ENCODE data around the gene KRTAP26-1. TPM values are rescaled to one million over a fixed set of nuclear protein-coding genes. Genes with fewer than 3 reads are reported as not detected.

Gene KRTAP26-1
- polyA plus RNA-seq, 1 donor (not counting 4 experiments of a cell fraction or from before 2014, with no cell fraction given): not detected

GRCh38 chr21:30315701-30316100, 4.4 kb downstream of the KRTAP26-1 start:
- no peaks in the 10 kb centered on the region for H3K9me1 ChIP-seq (ENCODE audit: control insufficient read depth, extremely low read depth, insufficient read depth, low read length)
- H3K9me3 ChIP-seq (ENCODE audit: control insufficient read depth, low read depth, low read length): no peaks in the 10 kb centered on the region
- H3K27me3 ChIP-seq (ENCODE audit: control insufficient read depth, extremely low read depth, insufficient read depth, low read length): peaks cover 3% of the 10 kb centered on the region
- H3K4me3 ChIP-seq (ENCODE audit: control insufficient read depth in 2 of 3, extremely low read depth in 1 of 3, insufficient read depth in 2 of 3, low read depth in 1 of 3, low read length in 3 of 3): no peak overlapping the region
- no peak overlapping the region for H3K4me2 ChIP-seq (ENCODE audit: control insufficient read depth, extremely low read depth, insufficient read depth, low read depth, low read length)
- no peak overlapping the region for H2AFZ ChIP-seq (ENCODE audit: control insufficient read depth, low read length)
- H3K79me2 ChIP-seq (ENCODE audit: control insufficient read depth, insufficient read depth, low read length): no peaks in the 10 kb centered on the region
- H3K9ac ChIP-seq (ENCODE audit: control insufficient read depth, extremely low read depth, insufficient read depth, low read length): no peak overlapping the region
- H3K27ac ChIP-seq (ENCODE audit: control insufficient read depth, insufficient read depth, low read length): no peak overlapping the region
- FAIRE-seq (no peak), DNase-seq (ENCODE audit: low read depth, low spot score) (no peak)
- dilution Hi-C loops (cut with MboI; ENCODE audit: extremely low pct_ligation_motif_present, low sequenced_read_pairs): no loop called here
- TF ChIP-seq EZH2 (IDR thresholded peaks at IDR 0.05; ENCODE audit: low read length): no peak
- TF ChIP-seq, protein P1, sequence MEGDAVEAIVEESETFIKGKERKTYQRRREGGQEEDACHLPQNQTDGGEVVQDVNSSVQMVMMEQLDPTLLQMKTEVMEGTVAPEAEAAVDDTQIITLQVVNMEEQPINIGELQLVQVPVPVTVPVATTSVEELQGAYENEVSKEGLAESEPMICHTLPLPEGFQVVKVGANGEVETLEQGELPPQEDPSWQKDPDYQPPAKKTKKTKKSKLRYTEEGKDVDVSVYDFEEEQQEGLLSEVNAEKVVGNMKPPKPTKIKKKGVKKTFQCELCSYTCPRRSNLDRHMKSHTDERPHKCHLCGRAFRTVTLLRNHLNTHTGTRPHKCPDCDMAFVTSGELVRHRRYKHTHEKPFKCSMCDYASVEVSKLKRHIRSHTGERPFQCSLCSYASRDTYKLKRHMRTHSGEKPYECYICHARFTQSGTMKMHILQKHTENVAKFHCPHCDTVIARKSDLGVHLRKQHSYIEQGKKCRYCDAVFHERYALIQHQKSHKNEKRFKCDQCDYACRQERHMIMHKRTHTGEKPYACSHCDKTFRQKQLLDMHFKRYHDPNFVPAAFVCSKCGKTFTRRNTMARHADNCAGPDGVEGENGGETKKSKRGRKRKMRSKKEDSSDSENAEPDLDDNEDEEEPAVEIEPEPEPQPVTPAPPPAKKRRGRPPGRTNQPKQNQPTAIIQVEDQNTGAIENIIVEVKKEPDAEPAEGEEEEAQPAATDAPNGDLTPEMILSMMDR (optimal IDR thresholded peaks at IDR 0.05 in 1 of 3, IDR thresholded peaks at IDR 0.05 in 1 of 3, conservative IDR thresholded peaks at IDR 0.05 in 1 of 3; ENCODE audit: extremely low read depth in 1 of 3, insufficient read depth in 2 of 3, low read length in 3 of 3): no peak
- no peaks in the 10 kb centered on the region for H4K20me1 ChIP-seq (ENCODE audit: control insufficient read depth, extremely low read depth, insufficient read depth, low read length)
- H3K4me1 ChIP-seq (ENCODE audit: control insufficient read depth, extremely low read depth, insufficient read depth, low read length): no peaks in the 10 kb centered on the region
- H3K36me3 ChIP-seq (ENCODE audit: control insufficient read depth in 2 of 2, extremely low read depth in 1 of 2, insufficient read depth in 2 of 2, low read length in 2 of 2): no peaks in the 10 kb centered on the region

GRCh38 chr21:30306884-30307283, 13.2 kb downstream of the KRTAP26-1 start:
- Histone ChIP-seq H2AFZ (ENCODE audit: control insufficient read depth, low read length) (no peak overlapping the region), H3K9ac (ENCODE audit: control insufficient read depth, extremely low read depth, insufficient read depth, low read length) (no peak overlapping the region), H4K20me1 (ENCODE audit: control insufficient read depth, extremely low read depth, insufficient read depth, low read length) (no peaks in the 10 kb centered on the region), H3K9me3 (ENCODE audit: control insufficient read depth, low read depth, low read length) (no peaks in the 10 kb centered on the region), H3K4me2 (ENCODE audit: control insufficient read depth, extremely low read depth, insufficient read depth, low read depth, low read length) (no peak overlapping the region), H3K36me3 (ENCODE audit: control insufficient read depth in 2 of 2, extremely low read depth in 1 of 2, insufficient read depth in 2 of 2, low read length in 2 of 2) (no peaks in the 10 kb centered on the region), H3K9me1 (ENCODE audit: control insufficient read depth, extremely low read depth, insufficient read depth, low read length) (no peaks in the 10 kb centered on the region), H3K4me3 (ENCODE audit: control insufficient read depth in 2 of 3, extremely low read depth in 1 of 3, insufficient read depth in 2 of 3, low read depth in 1 of 3, low read length in 3 of 3) (no peak overlapping the region), H3K79me2 (ENCODE audit: control insufficient read depth, insufficient read depth, low read length) (no peaks in the 10 kb centered on the region), H3K4me1 (ENCODE audit: control insufficient read depth, extremely low read depth, insufficient read depth, low read length) (no peaks in the 10 kb centered on the region), H3K27ac (ENCODE audit: control insufficient read depth, insufficient read depth, low read length) (no peak overlapping the region), H3K27me3 (ENCODE audit: control insufficient read depth, extremely low read depth, insufficient read depth, low read length) (no peaks in the 10 kb centered on the region)
- TF ChIP-seq EZH2 (IDR thresholded peaks at IDR 0.05; ENCODE audit: low read length): no peak
- TF ChIP-seq, protein P1 (optimal IDR thresholded peaks at IDR 0.05 in 1 of 3, IDR thresholded peaks at IDR 0.05 in 1 of 3, conservative IDR thresholded peaks at IDR 0.05 in 1 of 3; ENCODE audit: extremely low read depth in 1 of 3, insufficient read depth in 2 of 3, low read length in 3 of 3): no peak
- FAIRE-seq (no peak), DNase-seq (ENCODE audit: low read depth, low spot score) (no peak)
- dilution Hi-C loops (cut with MboI; ENCODE audit: extremely low pct_ligation_motif_present, low sequenced_read_pairs): no loop called here

Measured in keratinocyte (primary cell).